Nephron (organoid): Measurements from ENCODE around the gene KIF6.

Experiments used
- H3K27ac Mint-ChIP-seq, 3 experiments: 2 replicates each; pipeline ENCODE4 v1.8.0; 2020; ENCODE audit warnings: mixed read lengths in 3 of 3, mild to moderate bottlenecking in 2 of 3, moderate library complexity in 1 of 3
- H3K27me3 Mint-ChIP-seq: 2 replicates; pipeline ENCODE4 v1.8.0; 2021; ENCODE audit warnings: low read depth, mild to moderate bottlenecking, moderate library complexity, mixed read lengths
- H3K36me3 Mint-ChIP-seq: 2 replicates; pipeline ENCODE4 v1.8.0; 2020; ENCODE audit warnings: low read depth, mixed read lengths
- H3K4me1 Mint-ChIP-seq: 2 replicates; pipeline ENCODE4 v1.8.0; 2020; ENCODE audit warnings: mixed read lengths
- H3K4me3 Mint-ChIP-seq, 3 experiments: 2 replicates each; pipeline ENCODE4 v1.8.0; 2020; ENCODE audit warnings: mild to moderate bottlenecking in 3 of 3, mixed read lengths in 3 of 3, moderate library complexity in 2 of 3
- H3K9me3 Mint-ChIP-seq: 2 replicates; pipeline ENCODE4 v1.8.0; 2020; ENCODE audit warnings: mixed read lengths
- CTCF ChIP-seq, 3 experiments: fragments of 200-600 bp; sonication (generic); IDR thresholded peaks; one replicate each; pipeline ENCODE4 v1.5.0; 2021; ENCODE audit warnings: antibody characterized with exemption in 3 of 3; ENCODE audit not compliant: unreplicated experiment in 3 of 3

The KIF6 gene

DNA sequence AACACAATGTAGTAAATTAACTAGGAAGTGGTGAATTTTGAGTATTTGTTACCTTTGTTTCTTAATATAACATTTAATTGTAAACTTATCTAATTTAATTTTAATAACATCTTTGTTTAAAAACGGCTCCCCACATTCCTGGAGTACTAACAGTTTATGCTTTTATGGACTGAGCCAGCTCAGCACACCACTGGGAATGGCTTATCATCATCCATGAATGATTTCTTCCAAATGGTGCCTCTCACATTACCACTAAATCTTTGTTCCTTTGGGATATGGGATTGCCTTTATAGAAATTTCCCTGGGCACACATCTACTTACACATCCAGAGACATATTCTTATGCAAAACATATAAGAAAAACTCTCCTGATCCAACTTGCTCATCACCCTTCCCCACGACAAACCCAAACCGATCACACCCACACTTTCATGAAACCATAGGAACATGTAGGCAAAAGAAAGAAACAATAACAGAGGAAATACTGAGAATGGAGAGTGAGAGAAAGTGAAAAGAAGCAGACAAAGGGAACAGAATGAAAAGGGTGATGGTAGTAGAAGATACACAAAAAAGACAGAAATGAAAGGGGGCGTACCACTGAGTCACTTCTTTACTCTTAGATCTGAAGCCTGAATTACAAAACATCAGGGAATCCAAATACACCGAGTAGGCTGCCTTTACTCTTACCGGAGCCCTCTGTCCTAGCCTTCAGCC, 344.2 kb downstream of the KIF6 start:
- no peaks in the 10 kb centered on the region for H3K36me3 Mint-ChIP-seq

DNA sequence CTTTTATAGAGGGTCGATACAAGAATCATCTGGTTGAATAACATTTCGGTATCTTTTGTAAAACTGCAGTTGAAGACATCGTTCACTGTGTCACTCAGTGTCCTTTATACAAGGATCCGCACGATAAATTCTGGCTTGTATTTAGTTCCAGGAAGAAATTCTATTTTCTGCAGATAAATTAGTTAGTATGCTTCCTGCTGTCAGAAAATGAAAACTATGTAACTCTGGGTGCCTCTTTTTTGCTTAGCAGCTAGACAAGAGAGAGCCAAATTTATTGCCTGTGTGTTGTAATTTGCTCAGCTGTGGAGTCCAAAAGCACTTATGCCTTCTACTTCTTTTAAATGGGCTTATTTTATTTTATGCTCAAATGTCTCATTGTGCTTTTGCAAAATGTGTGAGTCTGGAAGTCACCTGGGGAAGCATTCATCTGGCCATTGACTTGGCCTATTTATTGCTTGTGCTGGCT, 346.2 kb downstream of the KIF6 start:
- H3K4me3 Mint-ChIP-seq = no peak overlapping the region
- peaks cover 27% of the 10 kb centered on the region for H3K4me1 Mint-ChIP-seq
- H3K27me3 Mint-ChIP-seq = peaks cover 8% of the 10 kb centered on the region
- H3K9me3 Mint-ChIP-seq = peaks cover 10% of the 10 kb centered on the region
- no peak for TF ChIP-seq CTCF (IDR thresholded peaks at IDR 0.05; ENCODE audit: unreplicated experiment in 3 of 3)
- peak overlapping the region in 2 of 3 experiments; percentile 8 to 41 for H3K27ac Mint-ChIP-seq
- no peaks in the 10 kb centered on the region for H3K36me3 Mint-ChIP-seq

More for the DNA sequence above, 344.2 kb downstream of the KIF6 start:
- peaks cover 28% of the 10 kb centered on the region for H3K4me1 Mint-ChIP-seq
- no peak for TF ChIP-seq CTCF (IDR thresholded peaks at IDR 0.05; ENCODE audit: unreplicated experiment in 3 of 3)
- no peak overlapping the region for H3K27ac Mint-ChIP-seq
- H3K9me3 Mint-ChIP-seq = peaks cover 10% of the 10 kb centered on the region
- H3K27me3 Mint-ChIP-seq = peaks cover 5% of the 10 kb centered on the region
- no peak overlapping the region for H3K4me3 Mint-ChIP-seq

- Mint-ChIP-seq H3K9me3 (peaks cover 6% of the 10 kb centered on the region), H3K4me1 (peaks cover 27% of the 10 kb centered on the region), H3K36me3 (no peaks in the 10 kb centered on the region), H3K27me3 (peaks cover 8% of the 10 kb centered on the region), H3K4me3 (no peak overlapping the region), H3K27ac (peak overlapping the region in 2 of 3 experiments; percentile 8 to 41)
- TF ChIP-seq CTCF (IDR thresholded peaks at IDR 0.05; ENCODE audit: unreplicated experiment in 3 of 3) = no peak
Observed at GRCh38 chr6:39378175-39378959, 346.8 kb downstream of the KIF6 start.

- peaks cover 27% of the 10 kb centered on the region for H3K4me1 Mint-ChIP-seq
- no peaks in the 10 kb centered on the region for H3K36me3 Mint-ChIP-seq
- peaks cover 8% of the 10 kb centered on the region for H3K27me3 Mint-ChIP-seq
- peaks cover 3% of the 10 kb centered on the region for H3K9me3 Mint-ChIP-seq
- H3K4me3 Mint-ChIP-seq = no peak overlapping the region
- TF ChIP-seq CTCF (IDR thresholded peaks at IDR 0.05; ENCODE audit: unreplicated experiment in 3 of 3) = peak; percentile 75 to 79 (median 78)
- peak overlapping the region in 2 of 3 experiments; percentile 8 to 86 for H3K27ac Mint-ChIP-seq
Observed at GRCh38 chr6:39377539-39377950, 347.7 kb downstream of the KIF6 start.

- Mint-ChIP-seq H3K27me3 (peaks cover 15% of the 10 kb centered on the region), H3K36me3 (no peaks in the 10 kb centered on the region), H3K4me3 (no peak overlapping the region), H3K9me3 (peaks cover 4% of the 10 kb centered on the region), H3K27ac (no peak overlapping the region), H3K4me1 (peaks cover 25% of the 10 kb centered on the region)
- TF ChIP-seq CTCF (IDR thresholded peaks at IDR 0.05; ENCODE audit: unreplicated experiment in 3 of 3) = no peak
Observed at GRCh38 chr6:39375405-39375804, 349.8 kb downstream of the KIF6 start.
